IMR-90 (cell line): ENCODE data around the gene CDK14. TPM values are rescaled to one million over a fixed set of nuclear protein-coding genes. Genes with fewer than 3 reads are reported as not detected.

Source experiments
- ATAC-seq: fragments of 200-7000 bp; cut with Tn5 transposase; 2 replicates; pipeline ENCODE4 v1.9.1; 2020; ENCODE audit warnings: low read depth, mild to moderate bottlenecking, moderate library complexity
- BruUV-seq: library from RNA; stranded (reverse); fragments of 400-500 nt; replicated peaks from 2 replicates; lab custom pipeline; 2021; lab: Mats Ljungman, UMichigan
- CTCF ChIA-PET: fragments of 300-600 bp; formaldehyde crosslinking; extraction: SDS; loops from one replicate; lab custom pipeline; 2021; ENCODE audit warnings: antibody characterized with exemption; lab: Yijun Ruan, JAX
- POLR2A ChIA-PET: fragments of 300-600 bp; sonication (Branson Sonifier 250); formaldehyde crosslinking; loops from one replicate; lab custom pipeline; 2022; ENCODE audit warnings: antibody characterized with exemption; ENCODE audit not compliant: unreplicated experiment; lab: Charles Lee
- DNase-seq: peaks from one replicate; pipeline ENCODE4 v3.0.0; 2013
- H2AFZ ChIP-seq: replicated peaks from 2 replicates; pipeline ENCODE3; 2013; ENCODE audit warnings: low read length, mild to moderate bottlenecking; ENCODE audit not compliant: poor library complexity
- H2AK5ac ChIP-seq: 2 replicates; pipeline ENCODE4 v1.6.1; 2013; ENCODE audit warnings: low read depth, low read length, inconsistent platforms
- H2AK9ac ChIP-seq: replicated peaks from 2 replicates; pipeline ENCODE3; 2013; ENCODE audit warnings: mild to moderate bottlenecking, low read depth, low read length, moderate library complexity; ENCODE audit not compliant: poor library complexity
- H2BK120ac ChIP-seq: 2 replicates; pipeline ENCODE4 v1.6.1; 2013; ENCODE audit warnings: low read depth, low read length, inconsistent platforms
- H2BK15ac ChIP-seq: 3 replicates; pipeline ENCODE4 v1.6.1; 2013; ENCODE audit warnings: low read depth, low read length, inconsistent platforms
- H2BK20ac ChIP-seq: 2 replicates; pipeline ENCODE4 v1.6.1; 2013; ENCODE audit warnings: low read depth, mild to moderate bottlenecking, inconsistent platforms, low read length, moderate library complexity
- H2BK5ac ChIP-seq: 2 replicates; pipeline ENCODE4 v1.6.1; 2013; ENCODE audit warnings: mild to moderate bottlenecking, low read depth, low read length, inconsistent platforms; ENCODE audit not compliant: poor library complexity, severe bottlenecking
- H3K14ac ChIP-seq: replicated peaks from 2 replicates; pipeline ENCODE4 v1.6.1; 2013; ENCODE audit warnings: low read depth, low read length, inconsistent platforms
- H3K18ac ChIP-seq: 2 replicates; pipeline ENCODE4 v1.6.1; 2013; ENCODE audit warnings: low read depth, low read length, control low read depth
- H3K23ac ChIP-seq: 2 replicates; pipeline ENCODE4 v1.6.1; 2013; ENCODE audit warnings: low read depth, low read length, inconsistent platforms
- H3K27ac ChIP-seq: 2 replicates; pipeline ENCODE4 v1.5.1; 2013; ENCODE audit warnings: mild to moderate bottlenecking, control low read depth, low read length; ENCODE audit not compliant: insufficient read depth
- H3K27me3 ChIP-seq: 2 replicates; pipeline ENCODE4 v1.6.1; 2013; ENCODE audit warnings: low read length; ENCODE audit not compliant: control insufficient read depth, insufficient read depth
- H3K36me3 ChIP-seq: 2 replicates; pipeline ENCODE4 v1.6.1; 2013; ENCODE audit warnings: low read length, mixed read lengths; ENCODE audit not compliant: control insufficient read depth, insufficient read depth
- H3K4ac ChIP-seq: 2 replicates; pipeline ENCODE4 v1.6.1; 2013; ENCODE audit warnings: low read depth, low read length, inconsistent platforms
- H3K4me1 ChIP-seq: 2 replicates; pipeline ENCODE4 v1.6.1; 2013; ENCODE audit warnings: low read length, mixed read lengths; ENCODE audit not compliant: control insufficient read depth, insufficient read depth
- H3K4me2 ChIP-seq: 2 replicates; pipeline ENCODE4 v1.6.1; 2013; ENCODE audit warnings: low read depth, mild to moderate bottlenecking, control low read depth, low read length, moderate library complexity
- H3K4me3 ChIP-seq: 2 replicates; pipeline ENCODE4 v1.5.1; 2013; ENCODE audit warnings: low read depth, mild to moderate bottlenecking, control low read depth, low read length, moderate library complexity; ENCODE audit not compliant: insufficient read depth
- H3K56ac ChIP-seq: 2 replicates; pipeline ENCODE4 v1.6.1; 2013; ENCODE audit warnings: low read length, inconsistent platforms; ENCODE audit not compliant: insufficient read depth; ENCODE audit errors: extremely low read depth
- H3K79me1 ChIP-seq, 2 experiments: 2 replicates each; pipeline ENCODE4 v1.6.1; 2013; ENCODE audit warnings: low read length in 2 of 2, inconsistent platforms in 1 of 2, low read depth in 1 of 2
- H3K9ac ChIP-seq: 2 replicates; pipeline ENCODE4 v1.6.1; 2013; ENCODE audit warnings: low read depth, low read length, control low read depth
- H3K9me1 ChIP-seq: 2 replicates; pipeline ENCODE4 v1.6.1; 2013; ENCODE audit warnings: low read length, inconsistent platforms; ENCODE audit not compliant: insufficient read depth
- H3K9me3 ChIP-seq: 2 replicates; pipeline ENCODE4 v1.6.1; 2013; ENCODE audit warnings: low read length; ENCODE audit not compliant: control insufficient read depth, insufficient read depth
- H4K20me1 ChIP-seq: 2 replicates; pipeline ENCODE4 v1.6.1; 2013; ENCODE audit warnings: low read length, inconsistent platforms; ENCODE audit not compliant: insufficient read depth
- H4K5ac ChIP-seq: 2 replicates; pipeline ENCODE4 v1.6.1; 2013; ENCODE audit warnings: mild to moderate bottlenecking, low read depth, low read length, control low read depth
- H4K8ac ChIP-seq, 2 experiments: 2 replicates each; pipeline ENCODE4 v1.6.1; 2013; ENCODE audit warnings: low read depth in 2 of 2, low read length in 2 of 2, control low read depth in 1 of 2, inconsistent platforms in 1 of 2
- H4K91ac ChIP-seq: 2 replicates; pipeline ENCODE4 v1.6.1; 2013; ENCODE audit warnings: low read depth, low read length, inconsistent platforms; ENCODE audit not compliant: insufficient read depth
- CEBPB ChIP-seq: IDR thresholded peaks from 2 replicates; pipeline ENCODE4 v1.6.1; 2012; ENCODE audit warnings: low read depth, low read length, improper control_type of control experiment
- CTCF ChIP-seq: conservative IDR thresholded peaks from 2 replicates; pipeline ENCODE4 v1.5.1; 2012; ENCODE audit warnings: mild to moderate bottlenecking, low read depth, low read length, improper control_type of control experiment
- FOS ChIP-seq: fragments of 150-350 bp; IDR thresholded peaks from 2 replicates; pipeline ENCODE4 v1.6.1; 2016; ENCODE audit warnings: low read depth, low read length
- MAZ ChIP-seq: IDR thresholded peaks from 2 replicates; pipeline ENCODE4 v1.6.1; 2012; ENCODE audit warnings: low read depth, mild to moderate bottlenecking, low read length, improper control_type of control experiment, moderate library complexity, borderline replicate concordance
- RCOR1 ChIP-seq: IDR thresholded peaks from 2 replicates; pipeline ENCODE4 v1.6.1; 2012; ENCODE audit warnings: mild to moderate bottlenecking, low read length, improper control_type of control experiment; ENCODE audit not compliant: insufficient replicate concordance
- SMC3 ChIP-seq: fragments of 150-350 bp; IDR thresholded peaks from 2 replicates; pipeline ENCODE4 v1.6.1; 2016; ENCODE audit warnings: low read depth, mild to moderate bottlenecking, antibody characterized with exemption, low read length, moderate library complexity
- USF2 ChIP-seq: fragments of 150-350 bp; IDR thresholded peaks from 2 replicates; pipeline ENCODE4 v1.6.1; 2017; ENCODE audit warnings: mild to moderate bottlenecking, antibody characterized with exemption, low read length, low read depth
- dilution Hi-C: fragments of 300-500 bp; cut with HindIII; formaldehyde crosslinking; loops from one replicate; pipeline ENCODE4 v1.14.3; 2018; ENCODE audit warnings: low sequenced_read_pairs; ENCODE audit not compliant: unreplicated experiment
- in situ Hi-C: fragments of 300-500 bp; cut with MboI; formaldehyde crosslinking; loops from 3 replicates; pipeline ENCODE4 v1.14.3; 2019; ENCODE audit warnings: low sequenced_read_pairs, inconsistent platforms, mixed read lengths
- intact Hi-C: fragments of 100-400 bp; cut with micrococcal nuclease; formaldehyde crosslinking; loops from 2 replicates; pipeline ENCODE4 v1.10.0; 2022
- polyA plus RNA-seq, 3 experiments: library from polyadenylated mRNA; depleted of rRNA; stranded (reverse); fragments of >200 nt; gene quantifications; 2 replicates each; pipeline ENCODE4 v1.2.3, GENCODE V29; 2012; ENCODE audit warnings: low replicate concordance in 1 of 3
- total RNA-seq: library from RNA; depleted of rRNA; stranded (reverse); fragments of >200 nt; gene quantifications from 2 replicates; pipeline ENCODE4 v1.2.3, GENCODE V29; 2012

Gene CDK14
- total and polyA plus RNA-seq, 2 of the 4 experiments (the other 2 are of a cell fraction) = 10.1 to 29.6 TPM

GRCh38 chr7:90769036-90769435 is 172.9 kb downstream of the CDK14 start:
- Histone ChIP-seq H3K9me1 (0 out of 2 replicates have a peak, but pooled peaks cover 4% of the 10 kb centered on the region), H3K4ac (no peak overlapping the region), H2BK15ac (no peak overlapping the region), H3K9ac (no peak overlapping the region), H4K5ac (no peak overlapping the region), H3K4me2 (no peak overlapping the region), H4K8ac (no peak overlapping the region), H3K9me3 (peaks cover 5% of the 10 kb centered on the region), H2AFZ (no peak overlapping the region), H3K23ac (no peak overlapping the region), H4K20me1 (no peaks in the 10 kb centered on the region), H3K79me1 (peaks cover 4 to 11% of the 10 kb centered on the region in 2 experiments; a peak in 1 of 4 replicates), H2BK20ac (no peak overlapping the region), H3K27ac (no peak overlapping the region), H4K91ac (no peak overlapping the region), H3K18ac (no peak overlapping the region), H2AK9ac (no peak overlapping the region), H3K14ac (no peak overlapping the region), H3K36me3 (peaks cover 5% of the 10 kb centered on the region; the same call in 1 of the 2 replicates), H2AK5ac (no peak overlapping the region), H2BK5ac (no peak overlapping the region), H3K27me3 (no peaks in the 10 kb centered on the region), H3K4me3 (no peak overlapping the region), H2BK120ac (no peak overlapping the region), H3K56ac (no peak overlapping the region), H3K4me1 (peaks cover 3% of the 10 kb centered on the region; the same call in 1 of the 2 replicates)
- POLR2A ChIA-PET = interaction anchor here (0.6 kb wide), 1 partner anchor 497 kb away, joined by 3 read pairs; no protein-coding TSS in a partner anchor
- peak; percentile 33 for DNase-seq
- TF ChIP-seq MAZ (no peak), RCOR1 (no peak), SMC3 (no peak), CTCF (no peak), CEBPB (no peak), FOS (no peak), USF2 (no peak)
- no TSS peak for BruUV-seq
- intact Hi-C loops = loop anchor here (5.0 to 10.0 kb wide), 2 partner anchors 172 to 314 kb away; partner anchors contain the start of gene CDK14
- in situ Hi-C loops = no loop called here
- ATAC-seq = no peak
- CTCF ChIA-PET = no interaction called here
- dilution Hi-C loops = no loop called here
